Fibroblast of lung (primary cell): ENCODE results near the gene CHN2.

Source experiments
- CTCF ChIP-seq, 2 donors: IDR thresholded peaks in 1 of 2; conservative IDR thresholded peaks in 1 of 2; 1 replicate in 1 of 2; 2 replicates in 1 of 2; pipeline ENCODE4 v1.5.1; 2011 to 2012; ENCODE audit warnings: low read length in 2 of 2, control low read depth in 1 of 2, inconsistent platforms in 1 of 2, low read depth in 1 of 2, mild to moderate bottlenecking in 1 of 2
- EZH2 ChIP-seq: IDR thresholded peaks from 2 replicates; pipeline ENCODE4 v1.5.1; 2012; ENCODE audit warnings: low read length, control low read depth, mild to moderate bottlenecking; ENCODE audit errors: missing control alignments

DNA sequence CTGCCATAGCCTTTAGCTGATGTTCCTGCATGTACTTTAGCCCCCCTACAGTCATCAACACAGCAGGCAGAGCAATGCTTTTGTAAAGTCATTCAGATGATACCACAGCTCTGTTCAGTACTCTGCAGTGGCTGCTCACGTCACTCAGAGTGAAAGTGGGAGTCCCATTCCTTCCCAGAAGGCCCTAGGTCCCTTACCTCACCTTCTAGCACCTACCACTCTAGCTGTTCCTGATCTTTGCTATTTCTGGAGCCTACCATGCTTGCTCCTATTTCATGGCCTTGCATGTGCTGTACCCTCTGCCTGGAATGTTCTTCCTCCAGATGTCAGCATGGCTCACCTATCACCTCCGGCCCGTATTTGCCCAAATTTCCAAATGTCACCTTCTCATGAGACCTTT, 274.7 kb downstream of the CHN2 start:
- TF ChIP-seq CTCF (conservative IDR thresholded peaks at IDR 0.05 in 1 of 2, IDR thresholded peaks at IDR 0.05 in 1 of 2; ENCODE audit: low read depth in 1 of 2, low read length in 2 of 2) = no peak
- TF ChIP-seq EZH2 = no peak
